Measurements from ENCODE around the gene UHRF2.

DNA sequence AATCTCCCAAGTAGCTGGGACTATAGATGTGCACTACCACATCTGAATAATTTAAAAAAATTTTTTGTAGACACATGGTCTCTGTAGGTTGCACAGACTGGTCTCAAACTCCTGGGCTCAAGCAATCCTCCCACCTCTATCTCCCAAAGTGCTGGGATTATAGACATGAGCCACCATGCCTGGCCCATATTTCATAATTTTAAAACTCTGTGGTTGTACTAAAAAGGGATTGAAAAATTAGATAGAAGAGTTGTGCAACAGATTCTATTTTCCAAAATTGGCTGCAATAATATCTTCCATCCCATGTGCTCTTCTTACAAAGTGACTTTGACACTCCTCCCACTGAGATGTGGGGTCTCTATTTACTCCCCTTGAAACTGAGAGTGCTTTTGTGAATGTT lies 7.6 kb upstream of the UHRF2 start:
- no peak for TF ChIP-seq EP300 (IDR thresholded peaks at IDR 0.05)
- TF ChIP-seq, protein P1, sequence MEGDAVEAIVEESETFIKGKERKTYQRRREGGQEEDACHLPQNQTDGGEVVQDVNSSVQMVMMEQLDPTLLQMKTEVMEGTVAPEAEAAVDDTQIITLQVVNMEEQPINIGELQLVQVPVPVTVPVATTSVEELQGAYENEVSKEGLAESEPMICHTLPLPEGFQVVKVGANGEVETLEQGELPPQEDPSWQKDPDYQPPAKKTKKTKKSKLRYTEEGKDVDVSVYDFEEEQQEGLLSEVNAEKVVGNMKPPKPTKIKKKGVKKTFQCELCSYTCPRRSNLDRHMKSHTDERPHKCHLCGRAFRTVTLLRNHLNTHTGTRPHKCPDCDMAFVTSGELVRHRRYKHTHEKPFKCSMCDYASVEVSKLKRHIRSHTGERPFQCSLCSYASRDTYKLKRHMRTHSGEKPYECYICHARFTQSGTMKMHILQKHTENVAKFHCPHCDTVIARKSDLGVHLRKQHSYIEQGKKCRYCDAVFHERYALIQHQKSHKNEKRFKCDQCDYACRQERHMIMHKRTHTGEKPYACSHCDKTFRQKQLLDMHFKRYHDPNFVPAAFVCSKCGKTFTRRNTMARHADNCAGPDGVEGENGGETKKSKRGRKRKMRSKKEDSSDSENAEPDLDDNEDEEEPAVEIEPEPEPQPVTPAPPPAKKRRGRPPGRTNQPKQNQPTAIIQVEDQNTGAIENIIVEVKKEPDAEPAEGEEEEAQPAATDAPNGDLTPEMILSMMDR (IDR thresholded peaks at IDR 0.05) = no peak

All from upper lobe of left lung (tissue), 4 donors.